ENCODE results near the gene MCTP1. TPM values are rescaled to one million over a fixed set of nuclear protein-coding genes. Genes with fewer than 3 reads are reported as not detected.
A peak's percentile ranks its signal among the peaks of the same experiment; 100 is the strongest.

MCTP1 gene
- total and polyA plus RNA-seq, 10 of the 15 experiments (the other 5 are each of a cell fraction or from before 2014, with no cell fraction given): 12.6 to 45.9 (median 18.8) TPM

GRCh38 chr5:94901191-94901979 lies 383.5 kb downstream of the MCTP1 start (continued):
- no peak for TF ChIP-seq CTCF (IDR thresholded peaks at IDR 0.05 in 2 of 3, conservative IDR thresholded peaks at IDR 0.05 in 1 of 3; ENCODE audit: control insufficient read depth in 2 of 3, extremely low read depth in 1 of 3, insufficient read depth in 1 of 3, low read depth in 3 of 3, low read length in 3 of 3)
- TF ChIP-seq ASH2L (IDR thresholded peaks at IDR 0.05; ENCODE audit: borderline replicate concordance, low read depth): no peak
- peak; percentile 33 to 58; a peak in 1 of 4 replicates for TF ChIP-seq BHLHE40 (IDR thresholded peaks at IDR 0.05; ENCODE audit: borderline replicate concordance in 1 of 2, low read depth in 2 of 2, low read length in 1 of 2)
- no peak for TF ChIP-seq SIX5 (IDR thresholded peaks at IDR 0.05; ENCODE audit: low read depth, low read length, severe bottlenecking)
- TF ChIP-seq SMARCA5 (IDR thresholded peaks at IDR 0.05): no peak
- no peak for TF ChIP-seq NR2C1 (IDR thresholded peaks at IDR 0.05)
- TF ChIP-seq TCF7 (IDR thresholded peaks at IDR 0.05; ENCODE audit: borderline replicate concordance): no peak
- TF ChIP-seq ZBTB40 (IDR thresholded peaks at IDR 0.05; ENCODE audit: borderline replicate concordance): no peak
- TF ChIP-seq NR2C2 (IDR thresholded peaks at IDR 0.05; ENCODE audit: borderline replicate concordance, control insufficient read depth, insufficient read length, low read depth): no peak
- TF ChIP-seq SUPT20H (IDR thresholded peaks at IDR 0.05; ENCODE audit: borderline replicate concordance, control insufficient read depth, low read depth, low read length): no peak
- TF ChIP-seq JUND (IDR thresholded peaks at IDR 0.05; ENCODE audit: low read depth, low read length): 0 out of 2 replicates have a peak, but pooled peaks have one; percentile 43
- no peak for TF ChIP-seq ZNF217 (IDR thresholded peaks at IDR 0.05)
- peak; percentile 55; the same call in 1 of the 2 replicates for TF ChIP-seq IRF4 (IDR thresholded peaks at IDR 0.05; ENCODE audit: low read depth, low read length)
- no peak for TF ChIP-seq ZZZ3 (IDR thresholded peaks at IDR 0.05; ENCODE audit: control insufficient read depth, insufficient read length, low read depth)
- TF ChIP-seq USF2 (IDR thresholded peaks at IDR 0.05; ENCODE audit: borderline replicate concordance, low read depth, low read length): no peak
- no peak for TF ChIP-seq STAT1 (conservative IDR thresholded peaks at IDR 0.05)
- no peak for TF ChIP-seq CREB1 (IDR thresholded peaks at IDR 0.05; ENCODE audit: low read depth)
- no peak for TF ChIP-seq POLR2AphosphoS5 (IDR thresholded peaks at IDR 0.05; ENCODE audit: low read length)
- TF ChIP-seq FOXK2 (IDR thresholded peaks at IDR 0.05): no peak
- TF ChIP-seq CBX5 (IDR thresholded peaks at IDR 0.05; ENCODE audit: low read depth): no peak
- TF ChIP-seq ZNF207 (IDR thresholded peaks at IDR 0.05; ENCODE audit: borderline replicate concordance): no peak
- TF ChIP-seq RELB (IDR thresholded peaks at IDR 0.05; ENCODE audit: low read depth): 0 out of 2 replicates have a peak, but pooled peaks have one; percentile 14

Data from GM12878 (cell line).